HL-60 (cell line): ENCODE data around the gene DOCK2.

Experiments
- DNase-seq, 2 experiments: peaks; one replicate each; pipeline ENCODE4 v3.0.0-alpha.2; 2010 to 2020; ENCODE audit warnings: low read depth in 1 of 2, low spot score in 1 of 2
- H3K27ac ChIP-seq: fragments of 250-450 bp; sonication (Bioruptor Pico); replicated peaks from 2 replicates; pipeline ENCODE4 v1.5.1; 2020; ENCODE audit warnings: mild to moderate bottlenecking, moderate library complexity
- H3K27me3 ChIP-seq: fragments of 250-450 bp; sonication (Bioruptor Pico); 2 replicates; pipeline ENCODE4 v1.5.1; 2021; ENCODE audit warnings: mild to moderate bottlenecking, moderate library complexity; ENCODE audit not compliant: insufficient read depth, poor library complexity, severe bottlenecking
- H3K4me3 ChIP-seq: replicated peaks from 2 replicates; pipeline ENCODE4 v1.5.1; 2011; ENCODE audit warnings: mild to moderate bottlenecking, control low read depth, low read length; ENCODE audit not compliant: insufficient read depth
- CTCF ChIP-seq: IDR thresholded peaks from one replicate; pipeline ENCODE4 v1.5.1; 2011; ENCODE audit warnings: low read length, control low read depth, inconsistent platforms; ENCODE audit not compliant: insufficient read depth
- GABPA ChIP-seq: IDR thresholded peaks from 2 replicates; pipeline ENCODE4 v1.6.1; 2012; ENCODE audit warnings: low read depth
- POLR2AphosphoS5 ChIP-seq: IDR thresholded peaks from 2 replicates; pipeline ENCODE4 v1.6.1; 2012; ENCODE audit warnings: low read depth
- REST ChIP-seq: IDR thresholded peaks from 2 replicates; pipeline ENCODE4 v1.6.1; 2012; ENCODE audit warnings: low read depth; ENCODE audit not compliant: insufficient replicate concordance
- SPI1 ChIP-seq: IDR thresholded peaks from 2 replicates; pipeline ENCODE4 v1.6.1; 2012; ENCODE audit warnings: low read depth, mild to moderate bottlenecking, borderline replicate concordance

DOCK2 gene

GRCh38 chr5:169906745-169907649, 269.9 kb downstream of the DOCK2 start:
- TF ChIP-seq REST (no peak), POLR2AphosphoS5 (no peak), CTCF (no peak)
- Histone ChIP-seq H3K4me3 (no peak overlapping the region), H3K27me3 (no peaks in the 10 kb centered on the region), H3K27ac (no peak overlapping the region)
- DNase-seq = no peak

- H3K4me3 ChIP-seq = no peak overlapping the region
- H3K27me3 ChIP-seq = no peaks in the 10 kb centered on the region
- DNase-seq = no peak
- no peak overlapping the region for H3K27ac ChIP-seq
- TF ChIP-seq GABPA (no peak), POLR2AphosphoS5 (no peak), REST (no peak), SPI1 (no peak), CTCF (no peak)
These were observed 271.8 kb downstream of the DOCK2 start for GRCh38 chr5:169908864-169909263.

- Histone ChIP-seq H3K27ac (no peak overlapping the region), H3K27me3 (no peaks in the 10 kb centered on the region), H3K4me3 (no peak overlapping the region)
- DNase-seq = no peak
- TF ChIP-seq REST = no peak
These were observed 272.9 kb downstream of the DOCK2 start for GRCh38 chr5:169909945-169910344.
